HT1080 (cell line): Measurements from ENCODE around the gene MED13L. TPM values are rescaled to one million over a fixed set of nuclear protein-coding genes. Genes with fewer than 3 reads are reported as not detected.

ENCODE experiments used
- DNase-seq: peaks from one replicate; pipeline ENCODE4 v3.0.0-alpha.2; 2015; ENCODE audit warnings: low read depth
- total RNA-seq: library from RNA; depleted of rRNA; stranded (reverse); fragments of >200 nt; shearing (Covaris generic); gene quantifications from 2 replicates; pipeline ENCODE4 v1.2.3, GENCODE V29; 2014

Gene MED13L
- total RNA-seq, 1 experiment from 2014 or later = 25.8 TPM

DNA sequence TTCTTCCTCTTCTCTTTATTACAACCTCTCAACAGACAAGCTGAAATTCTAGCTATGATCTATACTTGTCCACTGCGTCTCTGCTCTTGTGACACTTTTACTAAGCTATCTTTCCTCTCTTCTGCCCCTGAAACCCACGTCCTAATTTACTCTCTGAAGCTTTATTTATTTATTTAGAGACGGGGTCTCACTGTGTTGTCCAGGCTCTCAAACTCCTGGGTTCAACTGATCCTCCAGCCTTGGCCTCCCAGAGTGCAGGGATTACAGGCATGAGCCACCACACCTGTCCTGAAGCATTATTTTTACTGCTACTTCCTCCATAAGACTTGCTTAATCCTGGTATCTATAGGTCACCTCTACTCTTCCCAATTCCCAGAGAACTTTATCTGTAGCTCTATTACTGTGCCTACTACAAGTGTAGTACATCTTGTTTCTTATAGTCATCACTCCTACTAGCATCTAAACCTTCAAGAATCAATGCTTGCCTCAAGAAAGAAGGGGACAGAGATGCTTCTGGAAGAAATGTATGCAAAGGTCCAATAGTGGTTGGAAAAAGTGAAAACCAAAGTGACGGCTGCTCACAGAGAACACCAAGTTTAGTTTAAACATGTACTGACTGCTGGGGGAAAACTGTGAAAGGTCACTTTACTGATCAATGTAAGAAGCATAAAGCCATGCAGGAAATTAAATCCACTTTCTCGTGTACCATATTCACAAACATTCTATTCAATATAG, 61.3 kb downstream of the MED13L start:
- no peak for DNase-seq

DNA sequence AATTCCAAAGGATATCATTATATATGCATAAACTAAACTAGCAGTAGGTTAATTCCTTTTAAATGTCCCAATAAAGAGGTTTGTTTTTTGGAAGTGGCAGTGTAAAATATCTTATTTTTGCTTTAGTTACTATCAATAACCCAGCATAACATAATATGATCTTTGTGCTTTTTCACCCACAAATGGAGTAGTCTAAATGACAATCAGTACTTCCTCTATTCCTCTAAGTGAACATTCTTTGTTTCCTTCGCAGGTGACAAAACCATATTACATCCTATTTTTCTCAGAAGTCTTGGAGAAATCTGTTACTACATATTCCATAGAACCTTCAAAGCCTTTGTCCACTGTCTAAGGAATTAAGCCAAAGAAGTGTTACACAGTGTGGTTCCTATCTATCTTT, 62.5 kb downstream of the MED13L start:
- DNase-seq = no peak

DNA sequence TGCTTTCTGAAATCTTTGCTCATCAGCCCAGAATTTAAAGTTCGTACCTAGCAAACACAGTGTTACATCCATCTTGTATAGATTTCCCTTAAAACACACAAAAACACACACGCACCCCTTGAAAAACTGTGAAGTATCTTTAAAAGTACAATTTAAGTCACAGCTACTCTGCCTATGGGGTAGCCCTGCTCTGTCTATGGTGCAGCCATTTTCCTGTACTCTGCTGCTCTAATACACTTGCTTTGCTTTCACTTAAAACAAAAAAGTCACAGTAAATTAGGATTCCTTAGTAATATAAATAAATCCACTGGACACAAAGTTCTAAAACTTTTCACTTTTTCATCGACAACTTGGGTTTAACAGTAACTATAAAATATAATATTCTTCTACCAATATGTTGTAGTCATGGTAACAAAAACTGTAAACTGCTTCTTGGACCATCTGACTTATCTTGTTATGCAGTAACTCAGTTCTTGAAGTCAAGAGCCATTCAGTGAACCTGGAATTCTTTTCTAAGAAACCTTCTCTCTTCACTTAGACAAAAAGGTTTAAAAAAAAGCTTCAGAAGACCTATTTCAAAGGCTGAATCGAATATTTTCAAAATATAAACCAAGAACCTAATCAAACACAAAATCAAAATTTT, 63.5 kb downstream of the MED13L start:
- no peak for DNase-seq

DNA sequence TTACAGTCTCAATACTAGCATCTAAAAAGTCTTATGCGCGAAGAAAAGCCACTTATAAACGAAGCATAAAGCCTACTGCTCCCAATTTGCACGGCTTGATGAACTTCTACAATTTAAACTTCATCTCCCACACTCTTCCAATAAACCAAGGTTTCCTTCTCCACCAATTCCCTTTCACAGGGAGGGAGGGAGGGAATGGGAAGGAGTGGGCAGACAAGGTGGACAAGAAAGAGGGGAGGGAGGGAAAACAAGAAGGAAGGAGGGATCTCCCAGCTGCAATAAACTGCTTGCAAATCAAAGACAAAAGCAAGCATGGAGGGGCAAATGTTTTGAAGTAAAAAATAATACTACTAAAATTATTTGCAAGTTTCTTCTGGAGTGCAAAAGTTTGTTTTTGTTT, 64.5 kb downstream of the MED13L start:
- DNase-seq = no peak

DNA sequence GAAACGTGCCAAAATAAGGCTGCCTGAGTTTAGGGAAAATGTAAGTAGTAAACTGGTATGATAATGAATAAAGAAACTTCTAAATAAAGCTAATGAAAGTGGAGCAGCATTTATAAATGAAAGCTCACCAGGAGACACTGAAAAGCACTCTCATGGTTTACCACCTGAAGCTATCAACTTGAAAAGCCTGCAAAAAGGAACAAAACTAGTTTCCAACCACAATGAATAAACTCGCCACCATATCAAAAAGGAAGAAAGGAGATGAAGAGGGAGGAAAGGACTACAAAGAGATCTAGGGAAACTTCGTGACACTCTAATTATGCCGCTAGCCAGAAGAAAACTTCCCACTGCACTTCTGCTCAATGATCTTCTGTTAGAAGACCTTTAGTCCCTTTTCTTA, 66.7 kb downstream of the MED13L start:
- no peak for DNase-seq

DNA sequence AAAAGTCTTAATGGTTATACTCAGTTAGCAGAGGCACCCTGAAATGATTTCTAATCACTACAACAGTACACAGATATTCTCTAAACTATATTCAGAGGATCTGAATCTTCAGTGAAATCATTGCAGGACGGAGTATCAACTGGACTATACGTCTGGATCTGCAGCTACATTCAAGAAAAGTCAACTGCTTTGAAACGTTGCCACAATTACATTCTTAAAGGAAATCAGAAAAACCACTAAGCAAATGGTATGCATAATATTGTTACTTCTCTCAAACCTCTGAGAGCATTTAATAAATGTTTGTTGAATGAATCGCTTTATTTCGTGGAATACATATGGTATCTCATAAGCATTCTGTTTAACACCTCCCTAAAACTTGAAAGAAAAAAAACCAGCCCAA, 67.4 kb downstream of the MED13L start:
- DNase-seq = no peak

DNA sequence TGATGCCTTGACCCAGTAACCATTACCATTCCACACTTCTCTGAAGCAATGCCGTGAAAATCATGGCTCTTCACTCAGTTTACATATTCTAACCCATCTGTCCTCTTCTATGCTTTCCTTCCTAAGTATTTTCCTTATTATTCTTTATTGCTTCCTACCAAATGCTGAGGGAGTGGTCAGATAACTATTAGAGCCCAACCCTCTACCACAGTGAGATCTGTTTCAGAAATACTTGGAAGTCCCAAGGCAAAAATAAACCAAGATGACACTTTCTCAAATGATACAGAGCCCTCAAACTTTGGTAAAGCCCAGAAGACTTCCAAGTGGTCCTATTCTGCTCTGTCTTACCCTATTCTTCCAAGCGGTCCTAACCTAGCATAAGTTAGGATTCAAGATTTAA, 68.0 kb downstream of the MED13L start:
- DNase-seq = no peak

DNA sequence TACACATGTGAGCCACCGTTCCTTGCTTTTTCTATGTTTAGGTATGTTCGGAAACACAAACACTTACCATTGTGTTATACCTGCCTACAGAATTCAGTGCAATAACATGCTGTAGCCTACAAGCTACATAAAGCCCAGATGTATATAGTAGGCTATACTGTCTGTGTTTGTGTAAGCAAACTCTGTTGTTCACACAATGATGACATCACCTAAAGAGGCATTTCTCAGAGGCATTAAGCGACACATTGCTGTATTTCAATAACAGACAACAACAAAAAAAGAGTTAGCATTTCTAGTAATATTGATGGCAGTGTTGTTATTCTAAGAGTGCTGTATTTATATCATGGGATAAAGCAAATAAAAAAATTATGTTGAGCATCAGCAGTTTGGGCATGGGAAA, 70.2 kb downstream of the MED13L start:
- DNase-seq = no peak

DNA sequence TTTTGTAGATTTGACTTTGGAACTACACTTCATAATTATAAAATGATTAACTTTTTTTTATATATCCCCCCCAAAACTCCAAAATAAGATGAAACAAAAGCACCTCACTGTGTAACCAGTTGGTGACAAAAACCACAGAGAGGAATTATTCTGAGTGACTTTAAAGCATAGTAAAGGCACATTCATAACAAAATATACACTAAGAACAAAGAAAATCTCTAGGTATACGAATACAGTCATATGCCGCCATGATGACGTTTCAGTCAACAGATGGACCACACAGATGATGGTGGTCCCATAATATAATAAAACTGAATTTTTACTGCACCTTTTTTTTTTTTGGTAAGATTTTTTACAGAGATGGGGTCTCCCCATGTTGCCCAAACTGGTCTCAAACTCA, 70.7 kb downstream of the MED13L start:
- no peak for DNase-seq

DNA sequence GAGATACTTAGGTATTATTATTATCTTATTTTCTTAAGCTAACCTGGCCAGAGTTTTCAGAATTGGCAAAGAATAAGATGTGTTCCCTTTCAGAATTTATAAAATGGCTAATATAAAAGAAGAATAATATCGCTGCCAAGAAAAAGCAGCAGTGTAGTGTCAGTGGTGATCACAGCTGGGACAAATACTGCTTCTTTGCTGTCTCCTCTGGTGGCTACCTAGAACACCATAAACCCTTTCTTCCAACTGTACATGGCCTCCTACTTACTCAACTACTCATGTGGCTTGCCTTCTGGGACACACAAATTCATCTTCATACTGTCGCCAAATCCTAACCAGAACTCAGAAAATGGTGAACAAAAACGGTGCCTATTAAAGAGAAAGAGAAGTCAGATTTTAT, 72.7 kb downstream of the MED13L start:
- DNase-seq = no peak

DNA sequence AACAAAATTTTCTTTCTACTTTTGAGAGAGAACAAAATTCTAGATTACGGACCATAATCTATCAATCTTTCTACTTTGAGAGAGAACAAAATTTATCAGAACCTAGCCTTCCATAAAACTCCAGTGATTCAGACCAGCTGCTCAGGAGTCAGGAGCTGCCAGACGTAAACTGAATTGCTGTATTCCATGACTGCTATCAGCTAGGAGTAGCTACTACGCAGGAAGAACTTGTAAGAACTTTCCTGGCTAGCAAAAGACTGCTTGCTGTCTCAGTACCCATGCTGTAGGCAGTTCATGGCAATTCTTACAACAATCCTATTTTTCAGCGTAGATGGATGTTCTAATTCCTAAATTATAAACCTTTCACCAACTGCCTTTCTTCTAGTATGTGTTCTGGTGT, 73.3 kb downstream of the MED13L start:
- DNase-seq = no peak

DNA sequence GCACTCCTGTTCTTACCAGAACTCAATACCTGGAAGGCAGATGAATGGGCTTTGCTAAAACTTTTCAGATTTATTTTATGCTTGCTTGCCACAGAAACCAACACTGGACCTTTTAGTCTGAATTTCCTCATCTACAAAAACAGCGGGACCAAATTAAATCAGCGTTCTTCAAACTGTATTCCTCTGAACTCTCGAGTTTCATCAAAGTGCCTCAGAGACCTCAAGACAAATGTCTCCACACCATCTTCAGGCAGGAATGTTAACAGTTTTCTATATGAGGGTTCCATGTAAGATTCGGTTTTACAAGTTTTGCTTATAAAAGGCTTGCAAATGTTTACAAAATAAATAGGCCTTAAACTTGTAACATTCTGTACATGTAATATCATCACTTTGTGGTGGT, 74.6 kb downstream of the MED13L start:
- no peak for DNase-seq

DNA sequence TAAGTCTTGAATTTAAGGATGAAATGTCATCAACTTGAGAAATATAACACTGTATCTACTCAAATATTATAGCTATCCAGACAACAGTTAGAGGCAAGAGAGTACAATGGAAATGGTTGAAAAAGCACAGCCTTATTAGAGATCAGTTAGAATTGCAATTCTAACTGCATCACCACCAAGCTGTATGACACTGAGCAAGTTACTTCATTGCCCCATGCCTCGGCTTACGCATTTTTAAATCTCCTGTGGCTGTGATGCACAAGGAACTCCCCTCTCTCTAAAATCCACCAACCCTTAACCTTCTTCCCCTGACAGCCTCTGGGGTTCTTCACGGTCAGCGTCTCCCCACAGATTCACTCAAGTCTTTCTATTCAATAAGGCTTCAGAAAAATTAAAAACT, 75.1 kb downstream of the MED13L start:
- no peak for DNase-seq

DNA sequence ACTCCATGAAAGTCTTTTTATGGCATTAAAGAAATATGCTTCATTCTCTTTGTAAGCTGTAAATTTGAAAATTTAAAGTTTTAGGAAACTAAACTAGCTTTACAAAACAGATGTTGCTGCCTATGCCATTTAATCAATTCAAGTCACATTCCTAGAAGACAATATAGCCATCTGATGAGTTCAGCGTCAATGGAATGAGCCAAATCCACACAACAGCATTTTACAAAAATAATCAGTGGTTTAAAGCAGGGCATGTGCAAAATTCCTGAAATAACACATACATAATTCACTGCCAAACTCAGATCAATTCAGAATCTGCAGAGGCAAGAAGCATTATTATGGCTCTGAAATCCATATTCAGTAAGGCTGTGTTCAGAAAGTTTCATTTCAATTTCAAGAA, 75.6 kb downstream of the MED13L start:
- no peak for DNase-seq

DNA sequence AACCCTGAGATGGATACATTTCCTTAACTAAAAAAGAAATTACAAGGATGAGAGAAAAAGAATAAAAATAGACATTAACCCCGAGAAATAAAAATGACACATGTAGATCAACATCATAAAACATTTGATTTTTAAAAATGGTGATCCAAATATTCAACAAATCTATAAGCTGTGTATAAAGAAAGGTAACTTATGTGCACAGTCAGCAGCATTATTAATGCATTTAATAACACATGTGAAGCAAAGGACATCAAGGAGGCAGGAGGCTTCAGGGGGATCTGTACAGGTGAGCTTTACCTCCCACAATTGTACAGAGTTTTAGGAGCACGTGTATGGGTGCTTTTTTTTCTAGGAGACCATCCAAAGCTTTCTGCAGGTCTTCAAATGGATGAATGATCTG, 76.1 kb downstream of the MED13L start:
- no peak for DNase-seq

DNA sequence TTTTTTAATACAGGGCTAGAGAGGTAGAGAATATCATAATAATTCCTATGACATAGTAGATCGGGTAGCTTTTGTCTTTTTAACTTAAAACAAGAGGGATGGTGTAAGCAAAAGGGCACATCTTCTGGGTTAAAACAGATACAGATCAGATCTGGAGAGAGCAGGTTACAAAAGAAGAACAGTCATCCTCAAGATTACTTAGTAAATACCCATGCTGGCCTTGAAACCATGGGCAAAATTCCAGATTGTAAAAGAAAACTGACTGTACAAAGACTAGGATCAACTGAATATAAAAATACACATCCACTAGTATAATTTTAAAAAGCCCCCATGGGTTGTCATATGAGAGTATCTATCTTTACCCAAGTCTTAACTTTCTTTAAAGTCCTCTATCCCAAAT, 76.7 kb downstream of the MED13L start:
- DNase-seq = no peak

DNA sequence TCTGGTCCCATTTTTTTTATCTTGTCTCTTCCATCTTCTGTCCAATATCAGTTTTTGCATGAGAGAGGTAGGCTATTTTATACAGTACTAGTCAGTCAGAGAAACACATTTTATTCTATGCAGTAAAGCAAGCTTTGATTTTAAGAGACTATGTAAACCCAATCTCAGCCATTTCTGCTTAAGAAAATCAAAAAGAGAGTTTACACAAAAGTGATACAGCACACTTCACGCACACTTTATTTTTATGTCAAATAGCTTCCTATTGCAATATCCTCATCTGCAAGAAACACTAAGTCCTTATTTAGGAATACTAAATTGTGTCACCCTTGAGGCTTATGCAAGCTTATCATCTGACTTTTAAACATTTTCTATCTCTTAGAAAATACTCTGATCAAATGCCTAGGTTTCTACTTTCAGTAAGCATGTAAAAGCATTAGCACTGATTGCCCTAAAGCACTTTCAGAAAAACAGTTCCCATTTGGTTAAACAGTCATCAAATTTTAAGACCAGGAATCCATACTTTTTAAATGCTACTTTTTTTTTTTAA, 78.3 kb downstream of the MED13L start:
- no peak for DNase-seq

DNA sequence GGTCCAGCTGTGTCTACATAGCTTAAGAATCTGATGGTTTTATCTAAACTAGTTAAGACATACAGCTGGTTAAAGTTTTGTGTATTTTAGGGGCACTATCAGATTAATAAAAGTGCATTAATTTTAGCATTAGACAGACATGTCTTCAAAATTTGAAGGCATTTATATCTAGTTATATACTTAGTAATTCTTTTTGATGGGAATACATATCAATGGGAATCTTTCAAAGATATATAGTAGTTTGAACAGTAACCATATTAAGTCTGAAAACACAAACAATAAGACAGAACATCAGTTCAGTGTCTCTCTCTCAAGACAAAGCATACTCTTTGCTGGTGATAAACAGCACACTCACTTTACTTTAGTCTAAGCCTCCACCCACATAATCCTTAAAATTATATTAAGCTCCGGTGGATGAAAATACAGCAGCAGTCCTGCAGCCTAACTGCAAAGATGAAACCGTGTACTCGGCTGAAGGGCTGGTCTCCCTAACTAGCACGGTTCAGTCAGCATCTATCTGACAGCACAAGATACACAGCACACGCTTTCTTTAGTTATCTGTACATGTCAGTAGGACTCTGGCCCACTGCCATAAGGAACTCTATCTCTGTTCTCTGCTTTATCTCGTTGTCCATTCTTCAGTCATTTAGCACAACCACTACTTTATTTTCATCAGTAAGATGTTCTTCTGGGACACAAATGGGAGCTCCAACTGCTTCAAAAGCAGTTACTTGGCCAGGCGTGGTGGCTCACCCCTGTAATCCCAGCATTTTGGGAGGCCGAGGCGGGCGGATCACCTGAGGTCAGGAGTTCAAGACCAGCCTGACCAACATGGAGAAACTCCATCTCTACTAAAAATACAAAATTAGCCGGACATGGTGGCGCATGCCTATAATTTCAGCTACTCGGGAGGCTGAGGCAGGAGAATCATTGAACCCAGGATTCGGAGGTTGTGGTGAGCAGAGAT, 80.5 kb downstream of the MED13L start:
- no peak for DNase-seq

DNA sequence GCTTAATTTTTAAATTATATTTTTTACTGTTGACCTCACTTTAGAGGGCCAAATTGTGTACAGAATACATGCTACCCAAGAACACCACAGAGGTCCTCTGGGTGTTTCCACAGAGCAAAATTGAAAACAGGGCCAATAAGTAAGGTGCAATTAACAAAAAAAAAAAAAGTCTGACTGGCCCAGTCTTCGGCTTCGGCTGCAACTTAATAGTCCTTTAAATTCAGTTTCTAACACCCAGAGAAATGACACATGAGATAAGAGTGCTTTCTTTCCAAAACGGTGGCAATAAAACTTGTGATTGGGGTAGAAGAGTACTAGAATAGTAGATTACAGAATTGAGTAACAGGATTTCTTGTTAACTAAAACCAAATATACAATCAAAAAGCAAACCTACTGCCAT, 81.3 kb downstream of the MED13L start:
- DNase-seq = no peak

DNA sequence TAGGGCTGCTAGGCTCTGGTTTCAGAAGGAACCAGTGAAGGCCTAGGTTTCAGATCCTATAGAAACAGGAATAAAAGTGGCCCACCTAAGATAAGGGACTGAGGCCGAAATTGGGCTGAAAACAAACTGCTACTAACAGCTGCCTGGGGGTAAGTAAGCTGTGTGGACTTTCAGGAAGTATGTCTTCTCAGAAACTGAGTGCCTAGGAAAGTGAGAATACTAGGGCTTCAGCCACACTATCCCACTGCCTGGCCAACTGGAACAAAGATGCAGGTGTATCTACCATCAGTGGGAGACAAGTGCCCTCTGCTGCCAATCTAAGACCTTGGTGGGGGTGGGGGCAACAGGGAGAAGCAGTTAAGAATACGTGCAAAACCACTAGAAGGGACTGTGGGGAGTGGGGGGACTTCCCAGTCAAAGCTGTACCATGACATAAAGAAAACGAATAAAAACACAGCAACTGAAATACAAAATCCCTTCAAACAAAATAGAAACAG, 82.5 kb downstream of the MED13L start:
- DNase-seq = no peak

DNA sequence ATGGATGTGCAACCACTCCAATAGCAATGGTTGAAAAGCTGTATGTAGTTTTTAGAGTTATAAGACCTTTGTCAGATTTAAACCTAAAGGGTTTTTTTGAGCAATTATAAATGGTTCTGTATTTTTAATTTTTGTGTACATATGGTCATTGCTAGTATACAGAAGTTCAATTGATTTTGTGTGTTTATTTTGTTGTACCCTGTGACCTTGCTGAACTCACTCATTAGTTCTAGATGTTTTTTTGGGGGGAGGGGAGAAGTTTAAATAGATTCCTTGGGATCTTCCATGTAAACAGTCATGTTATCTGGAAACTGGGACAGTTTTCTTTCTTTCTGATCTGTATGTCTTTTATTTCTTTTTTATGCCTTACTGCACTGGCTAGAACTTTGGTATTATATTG, 87.8 kb downstream of the MED13L start:
- DNase-seq = no peak

DNA sequence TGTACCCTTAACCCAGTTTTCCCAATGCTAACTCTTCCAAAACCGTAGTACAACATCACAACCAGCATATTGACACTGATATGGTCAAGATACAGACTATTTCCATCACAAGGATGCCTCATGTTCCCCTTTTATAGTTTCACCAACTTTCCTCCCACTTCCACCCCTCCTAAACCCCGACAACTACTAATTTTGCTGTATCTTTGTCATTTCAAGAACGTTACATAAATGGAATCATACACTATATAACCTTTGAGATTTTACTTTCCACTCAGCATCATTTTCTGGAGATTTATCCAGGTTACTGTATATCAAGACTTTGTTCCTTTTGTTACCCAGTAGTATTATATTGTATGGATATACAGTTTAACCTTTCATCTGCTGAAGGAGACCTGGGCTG, 88.9 kb downstream of the MED13L start:
- no peak for DNase-seq
